GM18498 (cell line): ENCODE results near the gene TIRAP.
"Not testable (repeated sequence)": the region's sequence is repeated elsewhere in the genome, so short reads cannot be mapped to it uniquely, and the experiment has no call there.

Source experiments
- ATAC-seq: cut with Tn5 transposase; IDR thresholded peaks from one replicate; pipeline ENCODE4 v1.9.1; 2021; ENCODE audit warnings: mild to moderate bottlenecking, moderate library complexity; ENCODE audit not compliant: unreplicated experiment

Gene TIRAP, protein sequence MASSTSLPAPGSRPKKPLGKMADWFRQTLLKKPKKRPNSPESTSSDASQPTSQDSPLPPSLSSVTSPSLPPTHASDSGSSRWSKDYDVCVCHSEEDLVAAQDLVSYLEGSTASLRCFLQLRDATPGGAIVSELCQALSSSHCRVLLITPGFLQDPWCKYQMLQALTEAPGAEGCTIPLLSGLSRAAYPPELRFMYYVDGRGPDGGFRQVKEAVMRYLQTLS

DNA sequence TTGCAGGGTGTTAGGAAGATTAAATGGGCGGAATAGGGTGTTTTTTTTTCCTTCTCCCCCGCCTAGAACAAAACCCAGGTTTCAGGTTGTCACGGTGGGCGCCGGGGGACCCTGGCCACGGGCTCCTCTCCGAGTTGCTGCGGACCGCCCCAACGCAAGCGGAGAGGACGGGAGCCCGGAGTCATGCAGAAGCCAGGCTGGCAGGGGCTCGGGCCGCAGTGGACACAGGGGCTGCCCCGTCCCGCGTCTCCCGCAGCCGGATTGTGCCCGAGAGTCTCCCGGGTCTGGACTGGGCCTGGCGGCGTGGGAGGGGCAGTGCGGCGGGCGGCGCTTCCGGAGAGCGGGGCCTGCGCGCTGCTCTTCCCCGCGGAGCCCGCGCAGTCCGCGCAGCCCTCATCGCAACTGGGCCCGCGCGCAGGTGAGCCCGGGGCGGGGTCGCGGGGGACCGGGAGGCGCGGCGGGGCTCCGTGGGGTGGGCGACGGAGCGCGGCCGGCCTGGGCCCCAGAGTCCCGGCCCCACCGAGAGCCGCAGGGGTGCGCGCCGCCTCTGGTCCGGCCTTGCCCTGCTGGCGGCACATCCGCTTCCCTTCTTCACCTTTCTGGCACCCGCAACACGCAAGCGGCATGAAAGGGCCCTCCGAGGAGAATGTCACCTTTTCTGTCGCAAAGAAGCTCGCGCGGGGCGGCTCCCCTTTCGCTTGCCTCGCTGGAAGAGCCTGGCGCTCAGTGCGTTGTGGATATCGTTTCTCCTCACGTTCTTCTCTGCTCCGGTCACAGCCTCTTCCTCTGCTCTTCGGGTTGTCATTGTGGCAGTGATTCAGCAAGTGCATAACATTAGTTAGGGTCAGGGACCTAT is at the start of gene TIRAP:
TSS of gene TIRAP (plus strand) at position 358 of the 856 bp plus-strand sequence. CDS start 7,802 bp downstream, outside the sequence.
- ATAC-seq = peak; percentile 69

- ATAC-seq = no peak
Observed at GRCh38 chr11:126233391-126233790, 49.5 kb upstream of the TIRAP start.

GRCh38 chr11:126246636-126247035 is 36.3 kb upstream of the TIRAP start:
- no peak for ATAC-seq

GRCh38 chr11:126253265-126253664 is 29.6 kb upstream of the TIRAP start:
- no peak for ATAC-seq

DNA sequence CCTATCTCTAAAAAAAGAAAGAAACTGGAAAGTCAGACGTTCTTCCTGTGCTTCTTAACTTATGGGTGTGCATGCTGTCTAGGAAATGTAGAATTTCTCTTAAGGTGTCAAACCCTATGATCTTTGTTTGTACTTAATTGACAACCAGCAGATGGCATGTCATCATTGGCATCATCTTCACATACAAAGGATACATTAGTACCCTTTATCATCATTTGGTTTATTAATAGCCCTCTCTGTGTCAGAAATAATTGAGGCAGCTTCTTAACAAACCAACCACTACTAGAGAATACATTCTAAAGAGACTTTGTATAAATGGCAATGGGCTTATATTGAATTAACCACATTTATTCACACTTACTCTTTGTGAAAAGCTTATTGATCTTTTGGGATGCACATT is 28.1 kb upstream of the TIRAP start:
- no peak for ATAC-seq

- ATAC-seq = not testable (repeated sequence)
Observed at GRCh38 chr11:126255507-126255906, 27.4 kb upstream of the TIRAP start.

DNA sequence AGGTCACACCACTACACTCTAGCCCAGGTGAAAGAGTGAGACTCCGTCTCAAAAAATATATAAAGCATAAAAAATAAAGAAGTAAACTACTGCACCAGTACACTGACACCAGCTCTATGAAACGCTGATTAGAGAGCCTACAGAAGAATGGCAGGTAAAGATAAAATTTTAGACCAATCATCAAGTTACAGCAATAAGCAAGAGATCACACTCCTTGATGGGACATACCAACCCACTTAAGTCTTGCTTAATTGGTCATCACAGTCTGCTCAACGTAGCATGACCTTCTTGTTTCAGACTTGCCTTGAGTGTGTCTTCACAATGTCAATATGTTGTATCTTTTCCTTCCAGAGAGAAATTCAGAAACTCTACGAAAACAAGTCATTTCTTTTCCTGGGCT is 26.7 kb upstream of the TIRAP start:
- no peak for ATAC-seq

DNA sequence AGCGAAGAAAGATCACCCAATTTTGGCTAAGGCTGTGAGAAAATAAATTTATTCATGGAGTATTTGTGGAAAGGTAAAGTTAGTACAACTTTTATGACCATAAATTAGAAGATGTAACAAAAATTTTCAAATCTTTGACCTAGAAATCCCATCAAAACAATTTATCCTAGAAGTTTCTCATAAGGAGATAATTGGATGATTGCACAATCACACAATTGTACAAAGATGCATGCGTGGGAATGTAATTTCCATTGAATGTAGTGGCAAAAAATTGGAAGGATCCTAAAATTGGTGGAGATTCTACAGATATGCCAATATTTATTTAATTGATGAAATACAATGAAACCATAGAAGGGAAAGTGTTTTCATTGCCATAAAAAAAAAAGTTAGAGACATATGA is 25.7 kb upstream of the TIRAP start:
- ATAC-seq = no peak

DNA sequence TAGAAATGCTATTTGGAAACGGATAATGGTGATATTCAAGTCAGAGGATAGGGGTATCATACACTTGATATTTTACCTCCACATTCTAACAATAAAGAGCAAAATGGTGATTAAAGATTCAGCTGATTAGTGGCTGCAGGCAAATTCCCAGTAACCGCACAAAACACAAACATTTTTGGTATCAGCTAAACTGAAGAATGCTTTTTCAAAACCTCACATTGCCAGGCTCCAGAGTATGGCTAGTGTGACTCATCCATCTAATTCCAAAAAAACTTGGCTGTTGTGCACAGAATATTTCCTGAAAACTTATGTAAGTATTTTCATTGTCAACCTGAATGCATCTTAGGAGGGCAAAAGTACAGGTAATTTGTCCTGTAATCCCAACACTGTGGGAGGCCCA is 25.1 kb upstream of the TIRAP start:
- no peak for ATAC-seq

DNA sequence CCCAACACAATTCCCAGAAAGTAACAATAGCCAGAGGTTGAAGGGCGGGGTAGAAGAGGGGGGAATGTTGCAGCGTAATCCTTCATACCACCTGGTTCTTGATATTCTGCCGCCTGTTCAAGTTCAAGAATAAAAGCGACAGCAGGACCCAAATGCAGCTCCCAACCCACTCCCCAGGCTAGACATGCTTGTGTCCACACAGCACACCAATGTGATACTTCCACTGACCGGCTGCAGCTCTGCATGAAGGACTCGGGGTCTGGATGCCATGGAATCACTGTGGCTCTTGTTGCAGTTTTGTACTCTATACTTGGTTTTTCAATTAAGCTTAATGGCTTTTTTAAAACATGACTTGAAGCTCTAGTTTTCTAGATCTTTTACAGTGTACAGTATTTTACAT is 20.7 kb upstream of the TIRAP start:
- ATAC-seq = no peak

DNA sequence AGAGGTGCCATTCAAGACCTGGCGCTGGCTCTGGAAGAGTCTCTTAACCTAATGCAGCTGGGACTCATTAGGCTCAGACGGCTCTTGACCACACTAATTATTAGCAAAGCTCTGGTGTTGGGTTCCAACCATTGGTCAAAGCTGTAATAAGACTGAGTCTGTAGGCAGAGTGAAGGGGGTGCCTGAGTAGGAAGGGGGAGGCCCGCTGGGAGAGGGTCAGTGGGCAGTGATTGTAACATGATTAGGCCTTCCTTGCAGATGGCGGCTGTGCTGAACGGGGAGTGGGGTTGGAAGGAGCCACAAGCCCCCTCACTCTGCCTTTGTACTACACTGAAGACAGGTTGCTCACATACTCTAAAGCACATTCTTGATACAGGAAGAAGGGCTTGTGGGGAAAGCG is 19.4 kb upstream of the TIRAP start:
- ATAC-seq = no peak

DNA sequence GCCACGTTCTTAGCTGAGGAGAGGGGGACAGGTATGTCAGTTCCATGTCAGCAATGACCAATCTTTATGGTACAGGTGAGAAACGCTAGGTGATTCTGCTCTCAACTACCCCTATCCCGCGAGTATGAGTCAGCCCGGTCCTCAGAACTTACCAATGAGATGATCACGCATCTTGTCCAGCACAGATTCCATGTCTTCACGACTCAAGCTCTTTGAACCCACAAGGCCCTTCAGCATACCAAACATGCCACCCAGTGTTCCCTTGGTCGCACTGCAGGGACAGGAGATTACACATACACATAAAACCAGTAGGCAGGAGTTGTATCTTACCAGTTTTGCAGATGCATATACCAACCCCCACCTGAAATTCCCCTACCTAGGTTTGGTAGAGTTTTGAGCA is 17.1 kb upstream of the TIRAP start:
- no peak for ATAC-seq

GRCh38 chr11:126267650-126268049 is 15.2 kb upstream of the TIRAP start:
- ATAC-seq = no peak

DNA sequence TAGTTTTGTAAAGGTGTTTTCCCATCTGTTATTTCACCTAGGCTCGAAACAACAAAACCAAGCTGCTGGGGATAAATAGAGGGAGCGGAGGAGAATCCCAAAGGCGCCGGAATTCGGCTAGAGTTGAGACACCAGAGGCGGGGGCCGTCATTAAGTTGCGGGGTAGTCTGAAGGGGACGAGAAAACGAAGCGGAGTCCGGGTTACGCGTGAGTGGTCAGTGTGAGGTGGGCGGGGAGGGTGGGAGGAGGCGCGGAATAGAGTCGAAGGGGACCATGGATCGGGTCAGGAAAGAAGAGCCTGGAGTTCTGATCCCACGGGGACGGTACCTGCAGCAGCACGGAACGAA is 14.6 kb upstream of the TIRAP start:
- ATAC-seq = no peak

GRCh38 chr11:126268708-126269579 is 13.9 kb upstream of the TIRAP start, which contains the start of the genes FOXRED1 and SRPRA:
TSS of gene FOXRED1 (plus strand) at chr11:126269154. CDS start at chr11:126269207, 53 bp downstream.
TSS of gene SRPRA (minus strand) at chr11:126268895. CDS start at chr11:126268804, 91 bp downstream.
- peak; percentile 99 for ATAC-seq

GRCh38 chr11:126277322-126277721 is 5.6 kb upstream of the TIRAP start:
- no peak for ATAC-seq

DNA sequence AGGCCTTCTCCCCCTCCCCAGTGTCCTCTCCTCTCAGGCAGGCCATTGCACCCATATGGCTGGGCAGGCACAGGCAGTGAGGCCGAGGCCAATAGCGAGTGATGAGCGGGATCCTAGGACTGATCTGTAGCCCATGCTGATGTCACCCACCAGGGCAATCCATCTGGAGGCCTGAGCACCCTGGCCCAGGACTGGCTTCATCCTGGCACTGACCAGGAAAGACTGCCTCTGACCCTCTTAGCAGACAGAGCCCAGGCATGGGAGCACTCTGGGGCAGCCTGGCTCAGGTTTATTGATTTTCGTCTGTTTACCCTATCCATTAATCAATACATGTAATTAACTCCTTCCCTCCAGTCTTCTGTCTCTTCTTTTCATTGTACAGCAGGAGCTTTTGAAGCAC is 5.1 kb upstream of the TIRAP start:
- ATAC-seq = no peak

- no peak for ATAC-seq
Observed at GRCh38 chr11:126279191-126279590, 3.7 kb upstream of the TIRAP start.

- no peak for ATAC-seq
Observed at GRCh38 chr11:126280595-126280994, 2.3 kb upstream of the TIRAP start.

DNA sequence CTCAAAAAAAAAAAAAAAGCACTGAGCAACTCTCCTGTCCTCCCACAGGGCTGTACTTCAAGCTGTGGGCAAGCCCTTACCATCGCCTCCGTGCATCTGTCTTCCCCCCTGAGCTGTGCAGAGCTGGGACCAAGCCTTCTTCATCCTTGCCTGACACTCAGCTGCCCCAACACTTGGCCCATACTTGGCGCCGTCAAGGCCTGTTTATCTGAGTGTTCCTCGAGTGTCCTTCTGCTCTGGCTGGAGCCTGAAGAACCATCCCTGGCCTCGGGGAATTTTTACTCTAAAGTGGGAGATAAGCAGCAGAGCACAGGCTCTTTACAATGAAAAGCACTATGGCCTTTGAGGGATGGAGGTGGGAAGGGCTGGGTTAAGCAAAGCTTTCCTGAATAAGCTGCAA is 1.6 kb upstream of the TIRAP start:
- no peak for ATAC-seq

DNA sequence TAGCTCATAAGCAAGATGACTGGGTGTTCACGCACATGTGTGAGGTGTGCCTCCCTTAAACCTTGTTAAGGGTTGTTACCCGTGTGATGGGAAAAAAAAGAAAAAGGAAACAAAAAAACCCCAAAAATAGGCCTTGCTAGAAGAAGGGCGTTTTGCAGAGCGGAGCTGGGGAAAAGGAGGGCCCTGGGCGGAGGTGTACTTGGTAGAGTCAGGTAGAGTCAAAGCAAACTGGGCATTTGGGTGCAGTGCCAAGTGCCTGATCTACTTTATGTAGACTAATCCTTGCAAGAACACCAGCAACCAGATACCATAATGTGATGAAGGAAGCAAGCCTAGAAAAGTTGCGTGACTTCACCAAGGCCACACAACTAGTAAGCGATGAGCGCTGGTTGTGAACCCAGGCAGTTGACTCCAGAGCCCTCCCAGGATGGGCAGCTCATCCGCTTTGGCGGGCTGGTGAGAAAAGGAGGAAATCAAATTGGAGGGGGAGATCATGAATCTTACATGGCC is 1.2 kb upstream of the TIRAP start:
- ATAC-seq = no peak
